GM19438 (cell line): ENCODE data around the gene HNRNPR.
"Not testable (repeated sequence)": the region's sequence is repeated elsewhere in the genome, so short reads cannot be mapped to it uniquely, and the experiment has no call there.

ENCODE experiments used
- ATAC-seq: cut with Tn5 transposase; IDR thresholded peaks from one replicate; pipeline ENCODE4 v1.9.1; 2021; ENCODE audit warnings: low read depth; ENCODE audit not compliant: unreplicated experiment

HNRNPR gene

GRCh38 chr1:23337869-23338268 lies 6.2 kb downstream of the HNRNPR start:
- no peak for ATAC-seq

DNA sequence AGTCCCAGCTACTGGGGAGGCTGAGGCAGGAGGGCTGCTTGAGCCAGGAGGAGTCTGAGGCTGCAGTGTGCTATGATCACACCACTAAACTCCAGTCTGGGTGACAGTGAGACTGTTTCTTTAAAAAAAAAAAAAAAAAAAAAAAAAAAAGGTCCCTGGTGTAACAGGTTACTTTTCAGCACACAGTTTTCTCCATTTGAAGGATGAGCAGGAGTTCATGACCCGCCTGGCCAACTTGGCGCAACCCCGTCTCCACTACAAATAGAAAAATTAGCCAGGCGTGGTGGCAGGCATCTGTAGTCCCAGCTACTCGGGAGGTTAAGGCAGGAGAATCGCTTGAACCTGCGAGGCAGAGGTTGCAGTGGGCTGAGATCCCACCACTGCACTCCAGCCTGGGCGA lies 12.4 kb downstream of the HNRNPR start:
- ATAC-seq, result no peak

GRCh38 chr1:23330846-23331245 lies 13.2 kb downstream of the HNRNPR start:
- ATAC-seq, result no peak

- no peak for ATAC-seq
Measured at GRCh38 chr1:23325393-23325792, 18.7 kb downstream of the HNRNPR start.

DNA sequence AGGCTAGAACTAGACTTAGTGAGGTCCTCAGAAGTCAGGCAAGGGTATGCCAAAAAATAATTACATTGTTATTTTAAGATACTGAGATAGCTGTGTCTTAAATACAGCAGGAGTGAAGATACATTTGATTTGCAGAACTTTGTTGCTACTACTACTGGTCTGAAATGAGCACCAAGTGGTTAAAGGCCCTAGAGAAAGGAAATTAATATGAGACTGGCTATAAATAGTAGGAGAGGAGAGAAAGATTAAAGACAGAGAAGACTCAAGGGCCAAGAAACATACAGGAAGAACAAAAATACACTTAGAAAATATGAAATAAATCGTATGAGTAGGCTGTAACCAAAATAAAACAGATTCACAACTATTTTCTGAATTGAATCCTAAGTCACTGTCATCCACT lies 21.3 kb downstream of the HNRNPR start:
- no peak for ATAC-seq

DNA sequence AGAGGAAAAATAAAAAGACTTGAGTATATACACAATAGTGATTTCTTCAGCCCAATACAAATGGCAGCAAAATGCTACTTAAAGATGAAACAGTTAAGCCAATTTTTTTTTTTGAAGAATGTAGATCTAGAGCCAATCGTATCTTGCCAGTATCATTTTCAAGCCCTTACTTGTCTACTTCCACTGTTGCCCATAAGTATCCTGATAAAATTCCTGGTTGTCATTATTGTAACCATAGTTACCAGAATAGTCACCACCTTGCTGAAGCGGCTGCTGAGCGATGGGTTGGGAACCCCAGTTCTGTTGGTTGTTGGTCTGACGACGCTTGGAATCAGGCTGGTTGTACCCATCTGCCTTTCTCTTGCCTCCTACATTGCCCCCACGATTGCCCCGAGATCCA lies 33.8 kb downstream of the HNRNPR start:
- not testable (repeated sequence) for ATAC-seq

DNA sequence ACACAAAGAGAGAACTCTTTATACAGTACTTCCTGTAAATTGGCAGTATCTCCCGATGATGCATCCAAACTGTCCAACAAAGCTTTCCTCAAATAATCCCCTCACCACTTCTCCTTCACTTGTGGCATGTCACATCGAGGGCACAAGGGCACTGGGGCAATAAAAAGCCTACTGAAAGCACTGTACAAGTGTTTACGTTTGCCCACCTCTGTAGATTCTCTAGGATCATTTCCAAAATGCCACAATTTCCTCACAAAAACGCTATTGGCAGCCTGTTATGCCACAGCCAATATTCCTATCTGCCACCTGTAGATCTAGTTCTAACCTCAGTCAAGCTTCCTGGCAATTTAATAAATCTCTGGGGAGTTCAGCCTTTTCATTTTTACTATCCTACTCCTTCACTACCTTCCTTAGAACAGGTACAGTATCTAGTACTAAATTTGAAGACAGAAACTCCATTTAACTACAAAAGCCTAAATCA lies 39.9 kb downstream of the HNRNPR start:
- ATAC-seq, result no peak

DNA sequence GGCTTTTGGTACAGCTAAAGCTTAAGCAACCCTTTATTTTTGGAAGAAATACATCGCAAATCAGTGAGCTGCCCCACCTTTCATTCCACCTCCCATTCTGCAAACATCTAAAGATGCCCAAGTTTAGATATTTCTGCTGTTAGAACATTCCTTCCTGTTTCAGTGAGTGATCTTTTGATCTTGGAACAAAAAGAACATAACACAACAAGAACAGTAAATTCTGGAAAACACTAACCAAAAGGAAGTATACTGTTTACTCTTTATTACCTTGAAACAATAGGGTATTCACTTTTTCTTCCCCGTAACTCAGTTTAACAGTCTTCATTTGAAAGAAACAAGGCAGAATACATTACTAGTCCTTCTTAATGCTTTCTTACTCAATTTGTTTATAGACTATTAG lies 40.6 kb downstream of the HNRNPR start:
- ATAC-seq, result no peak

- no peak for ATAC-seq
Measured at GRCh38 chr1:23296931-23297330, 47.2 kb downstream of the HNRNPR start.

GRCh38 chr1:23291706-23292105 lies 52.4 kb downstream of the HNRNPR start:
- no peak for ATAC-seq

DNA sequence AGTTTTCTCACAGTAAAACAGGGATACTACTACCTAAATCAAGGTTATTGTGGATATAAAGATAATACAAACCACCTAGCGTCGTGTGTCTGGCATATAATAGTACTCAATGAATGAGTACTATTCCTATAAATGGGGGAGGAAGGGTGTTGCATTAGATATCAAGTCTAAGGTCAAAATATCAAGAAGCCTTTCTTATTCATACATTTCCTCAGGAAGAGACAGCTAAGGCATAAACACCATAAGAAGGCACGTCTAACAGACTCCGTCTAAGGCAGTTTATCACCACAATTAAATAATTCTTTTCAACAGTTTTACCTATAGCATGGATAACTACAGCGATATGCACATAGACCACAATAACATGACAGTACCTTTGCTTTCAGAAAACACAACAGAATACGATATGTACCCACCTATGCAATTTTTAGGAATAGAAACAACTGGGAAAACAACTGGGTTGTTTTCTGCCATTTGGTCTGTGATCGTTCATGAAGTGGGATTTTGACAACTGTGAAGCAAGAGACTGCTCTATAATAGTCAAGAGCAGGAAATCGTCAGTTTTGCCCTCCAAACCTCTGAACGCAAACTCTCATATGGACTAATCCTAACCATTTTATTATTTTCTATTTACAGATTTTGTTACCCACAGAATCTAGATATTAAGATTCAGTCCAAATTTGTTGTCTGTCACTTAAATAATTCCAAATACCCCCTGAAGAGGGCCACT lies 53.1 kb downstream of the HNRNPR start:
- no peak for ATAC-seq

- no peak for ATAC-seq
Measured at GRCh38 chr1:23288671-23289070, 55.4 kb downstream of the HNRNPR start.

DNA sequence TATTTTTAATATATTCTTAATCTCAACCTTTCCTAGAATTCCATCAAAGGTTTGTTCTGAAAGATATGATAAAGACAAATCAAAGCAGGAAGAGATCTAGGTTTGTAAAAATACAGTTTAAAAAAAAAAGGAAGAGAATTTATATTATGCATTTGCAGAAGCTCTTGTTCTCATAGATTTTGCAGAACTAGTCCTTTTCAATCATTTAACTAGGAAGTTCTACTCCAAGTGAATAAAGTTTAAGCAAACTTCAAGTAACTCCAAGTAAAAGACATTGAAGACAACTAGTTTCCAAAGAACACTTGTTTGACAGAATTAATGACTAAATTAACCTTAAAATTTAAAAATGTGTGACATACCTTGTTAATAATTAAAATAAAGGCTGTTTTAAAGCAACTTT lies 55.9 kb downstream of the HNRNPR start:
- ATAC-seq, result no peak

- no peak for ATAC-seq
Measured at GRCh38 chr1:23286401-23286800, 57.7 kb downstream of the HNRNPR start.

DNA sequence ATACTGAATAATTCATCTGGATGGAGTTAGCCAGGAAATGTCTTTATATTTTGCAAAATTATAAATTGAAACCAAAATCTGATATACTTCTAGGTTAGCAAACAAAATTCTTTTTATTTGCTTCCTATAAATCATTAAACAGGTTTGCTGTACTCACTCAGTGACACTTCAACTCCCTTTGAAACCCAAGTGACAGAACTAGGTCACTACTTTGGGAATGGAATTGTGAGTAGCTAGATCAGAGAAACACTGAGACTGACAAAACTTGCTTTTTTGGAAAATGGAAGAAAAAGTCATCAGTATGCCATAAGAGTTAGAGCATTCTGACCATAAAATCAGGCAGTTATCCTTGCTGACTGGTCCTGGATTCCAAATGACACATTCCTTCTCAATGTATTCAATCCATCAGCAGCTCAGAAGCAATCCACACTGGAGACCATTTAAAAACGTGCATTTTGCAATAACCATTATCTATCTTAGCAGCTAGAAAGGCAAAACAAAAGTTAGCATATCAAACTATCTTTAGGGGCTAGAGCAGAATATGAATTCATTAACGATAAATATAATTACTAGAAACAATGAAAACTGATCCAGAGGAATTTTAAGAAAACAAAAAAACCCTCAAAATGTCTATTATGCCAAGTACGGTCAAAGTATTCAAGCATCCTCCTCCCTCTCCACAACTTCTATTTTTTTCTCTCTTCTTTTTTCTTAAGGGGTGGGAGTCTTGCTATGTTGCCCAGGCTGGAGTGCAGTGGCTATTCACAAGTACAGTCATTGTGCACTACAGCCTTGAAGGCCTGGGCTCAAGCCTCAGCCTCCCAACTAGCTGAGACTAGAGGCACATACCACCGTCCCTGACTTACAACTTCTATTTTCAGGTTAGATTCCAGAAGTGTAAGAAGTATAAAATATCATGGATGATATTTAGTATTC lies 60.1 kb downstream of the HNRNPR start:
- no peak for ATAC-seq

DNA sequence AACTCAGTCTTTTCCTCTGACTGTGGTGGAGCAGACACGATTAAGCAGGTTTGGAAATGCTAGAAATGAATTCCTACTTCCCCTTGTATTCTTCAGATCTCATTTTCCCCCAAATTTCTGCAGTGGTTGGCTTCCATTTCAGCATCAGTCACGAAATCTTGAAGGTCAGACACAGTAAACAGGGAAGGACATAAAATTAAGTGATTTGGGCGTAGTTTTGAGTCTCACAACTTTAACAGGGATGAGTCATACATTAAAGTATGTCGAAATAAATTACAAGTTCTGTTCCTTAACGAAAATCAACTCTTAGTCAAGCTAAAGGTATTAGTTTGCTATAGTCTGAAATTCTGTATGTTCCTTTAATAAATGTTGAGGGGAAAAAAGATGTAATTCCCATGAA lies 61.1 kb downstream of the HNRNPR start:
- no peak for ATAC-seq

GRCh38 chr1:23278717-23279116 lies 65.4 kb downstream of the HNRNPR start:
- ATAC-seq, result no peak

GRCh38 chr1:23276531-23276930 lies 67.6 kb downstream of the HNRNPR start:
- no peak for ATAC-seq

GRCh38 chr1:23274134-23274505 lies 70.0 kb downstream of the HNRNPR start:
- ATAC-seq, result no peak

GRCh38 chr1:23273450-23274133 lies 70.5 kb downstream of the HNRNPR start:
- ATAC-seq, result no peak

DNA sequence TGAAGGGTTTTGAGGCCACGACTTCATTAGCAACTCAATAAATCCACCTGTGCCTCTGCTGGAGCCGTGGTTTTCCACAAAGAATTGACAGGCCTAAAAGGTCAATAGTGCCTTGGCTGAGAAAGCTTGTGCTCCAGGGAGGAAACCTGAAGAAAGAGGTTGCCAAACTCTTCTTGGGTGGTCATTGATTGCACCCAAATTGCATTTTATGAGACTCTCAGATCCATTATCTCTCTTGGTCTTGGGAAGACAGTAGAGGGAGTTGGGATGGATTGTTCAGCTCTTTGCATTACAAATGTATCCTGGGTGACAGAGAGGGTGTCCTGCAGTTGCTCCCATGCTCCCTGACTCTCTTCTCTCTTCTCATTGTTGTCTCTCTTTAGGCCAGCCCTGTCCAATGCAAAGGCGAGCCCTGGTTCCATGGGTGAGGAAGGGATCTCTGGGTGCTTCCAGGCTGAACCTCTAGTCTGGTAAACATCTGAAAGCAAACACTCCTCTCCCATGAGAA lies 80.7 kb downstream of the HNRNPR start:
- no peak for ATAC-seq
